CD14-positive monocyte (primary cell): Measurements from ENCODE around the gene GFRA3. TPM values are rescaled to one million over a fixed set of nuclear protein-coding genes. Genes with fewer than 3 reads are reported as not detected.

Source experiments
- DNase-seq, 3 donors: peaks; one replicate each; pipeline ENCODE4 v3.0.0-alpha.2; 2011 to 2022
- H2AFZ ChIP-seq: 2 replicates; pipeline ENCODE4 v1.6.0; 2012; ENCODE audit warnings: mild to moderate bottlenecking, low read depth, low read length, inconsistent platforms; ENCODE audit not compliant: insufficient read depth, poor library complexity, severe bottlenecking
- H3K27ac ChIP-seq, 2 donors: 1 replicate in 1 of 2; 2 replicates in 1 of 2; pipeline ENCODE4 v1.5.1; 2012 to 2013; ENCODE audit warnings: low read length in 2 of 2, control low read depth in 1 of 2, inconsistent platforms in 1 of 2, low read depth in 1 of 2, mild to moderate bottlenecking in 1 of 2
- H3K27me3 ChIP-seq, 2 donors: one replicate each; pipeline versions ENCODE4 v1.6.0 to v1.6.1; 2011 to 2013; ENCODE audit warnings: low read length in 2 of 2; ENCODE audit not compliant: control insufficient read depth in 2 of 2, insufficient read depth in 2 of 2
- H3K36me3 ChIP-seq, 2 donors: replicated peaks in 1 of 2; 1 replicate in 1 of 2; 2 replicates in 1 of 2; pipeline versions ENCODE4 v1.5.1 to v1.6.1; 2012 to 2013; ENCODE audit warnings: low read length in 2 of 2, control low read depth in 1 of 2, inconsistent platforms in 1 of 2, mild to moderate bottlenecking in 1 of 2; ENCODE audit not compliant: insufficient read depth in 2 of 2, control insufficient read depth in 1 of 2
- H3K4me1 ChIP-seq, 2 donors: 1 replicate in 1 of 2; 2 replicates in 1 of 2; pipeline versions ENCODE4 v1.5.1 to v1.6.1; 2012 to 2013; ENCODE audit warnings: low read length in 2 of 2, control low read depth in 1 of 2, inconsistent platforms in 1 of 2, mild to moderate bottlenecking in 1 of 2, moderate library complexity in 1 of 2; ENCODE audit not compliant: insufficient read depth in 2 of 2, control insufficient read depth in 1 of 2
- H3K4me2 ChIP-seq: replicated peaks from 2 replicates; pipeline ENCODE3; 2012; ENCODE audit warnings: low read length, moderate library complexity, mild to moderate bottlenecking; ENCODE audit not compliant: poor library complexity, severe bottlenecking; ENCODE audit errors: extremely low read depth
- H3K4me3 ChIP-seq, 3 experiments: fragments of 200-600 bp in 1 of 3; sonication (generic) in 1 of 3; replicated peaks in 1 of 3; 1 replicate in 2 of 3; 2 replicates in 1 of 3; pipeline ENCODE4 v1.5.1; 2011 to 2013; ENCODE audit warnings: low read length in 3 of 3, mild to moderate bottlenecking in 3 of 3, control low read depth in 2 of 3, low read depth in 2 of 3, inconsistent platforms in 1 of 3, moderate library complexity in 1 of 3
- H3K79me2 ChIP-seq: 2 replicates; pipeline ENCODE4 v1.6.0; 2012; ENCODE audit warnings: mild to moderate bottlenecking, control low read depth, inconsistent platforms, low read length, moderate library complexity; ENCODE audit not compliant: insufficient read depth
- H3K9ac ChIP-seq: 2 replicates; pipeline ENCODE4 v1.6.0; 2017; ENCODE audit warnings: low read length, mild to moderate bottlenecking; ENCODE audit not compliant: insufficient read depth, poor library complexity, severe bottlenecking
- H3K9me3 ChIP-seq, 2 donors: replicated peaks in 1 of 2; 1 replicate in 1 of 2; 2 replicates in 1 of 2; pipeline versions ENCODE4 v1.5.1 to v1.6.1; 2012 to 2013; ENCODE audit warnings: low read length in 2 of 2, control low read depth in 1 of 2; ENCODE audit not compliant: control insufficient read depth in 1 of 2, insufficient read depth in 1 of 2
- H4K20me1 ChIP-seq: 2 replicates; pipeline ENCODE4 v1.6.0; 2012; ENCODE audit warnings: mild to moderate bottlenecking, low read length, control low read depth, moderate library complexity; ENCODE audit not compliant: insufficient read depth
- H3K27ac Mint-ChIP-seq, 7 donors: one replicate each; pipeline ENCODE4 v1.8.0; 2020; ENCODE audit warnings: mild to moderate bottlenecking in 7 of 7, mixed read lengths in 7 of 7, moderate library complexity in 6 of 7, inconsistent platforms in 2 of 7
- H3K27me3 Mint-ChIP-seq, 3 donors: one replicate each; pipeline ENCODE4 v1.8.0; 2021 to 2022; ENCODE audit warnings: low read depth in 3 of 3, mild to moderate bottlenecking in 3 of 3, mixed read lengths in 3 of 3, moderate library complexity in 3 of 3, inconsistent platforms in 1 of 3
- H3K36me3 Mint-ChIP-seq, 2 donors: one replicate each; pipeline ENCODE4 v1.8.0; 2020; ENCODE audit warnings: mixed read lengths in 2 of 2, inconsistent platforms in 1 of 2, mild to moderate bottlenecking in 1 of 2
- H3K4me1 Mint-ChIP-seq: one replicate; pipeline ENCODE4 v1.8.0; 2020; ENCODE audit warnings: mild to moderate bottlenecking, mixed read lengths
- H3K4me3 Mint-ChIP-seq, 2 donors: one replicate each; pipeline ENCODE4 v1.8.0; 2020; ENCODE audit warnings: mild to moderate bottlenecking in 2 of 2, mixed read lengths in 2 of 2, moderate library complexity in 1 of 2
- H3K9me3 Mint-ChIP-seq, 7 donors: one replicate each; pipeline ENCODE4 v1.8.0; 2020 to 2022; ENCODE audit warnings: mixed read lengths in 7 of 7, mild to moderate bottlenecking in 6 of 7, moderate library complexity in 6 of 7, inconsistent platforms in 2 of 7
- WGBS: methylation state at CpG from one replicate; pipeline ENCODE4 v1.1.5; 2013; ENCODE audit warnings: missing lambda C conversion rate; ENCODE audit not compliant: insufficient coverage; 5-methylcytosine and 5-hydroxymethylcytosine counted together
- intact Hi-C, 2 donors: fragments of 100-400 bp; cut with micrococcal nuclease; formaldehyde crosslinking; loops; one replicate each; pipeline versions ENCODE4 v1.15.0 to v1.15.1; 2023
- polyA plus RNA-seq, 3 donors: library from polyadenylated mRNA; depleted of rRNA in 1 of 3; unstranded in 2 of 3; stranded (reverse) in 1 of 3; fragments of 300-500 nt in 2 of 3; fragments of >200 nt in 1 of 3; fragmentation: Illumina TruSeq in 2 of 3; gene quantifications; 1 replicate in 2 of 3; 2 replicates in 1 of 3; pipeline ENCODE4 v1.2.3, GENCODE V29; 2012 to 2021
- TF ChIP-seq, protein P1 (sequence below): fragments of 200-600 bp; IDR thresholded peaks from one replicate; pipeline ENCODE4 v1.8.0; 2022; ENCODE audit warnings: antibody characterized with exemption, mild to moderate bottlenecking

Gene GFRA3
- polyA plus RNA-seq, 3 donors = not detected

- Mint-ChIP-seq H3K4me3 (no peak overlapping the region), H3K4me1 (peaks cover 6% of the 10 kb centered on the region), H3K27ac (no peak overlapping the region), H3K27me3 (peaks cover 29 to 43% (median 32%) of the 10 kb centered on the region in 3 donors), H3K36me3 (no peaks in the 10 kb centered on the region), H3K9me3 (peaks cover 0 to 7% (median 0%) of the 10 kb centered on the region in 7 donors)
- Histone ChIP-seq H3K27ac (no peak overlapping the region), H3K4me3 (no peak overlapping the region), H3K9me3 (no peaks in the 10 kb centered on the region), H3K9ac (no peak overlapping the region), H3K79me2 (no peaks in the 10 kb centered on the region), H3K4me2 (no peak overlapping the region), H3K27me3 (peaks cover 30 to 33% of the 10 kb centered on the region in 2 donors), H4K20me1 (no peaks in the 10 kb centered on the region), H2AFZ (no peak overlapping the region), H3K36me3 (no peaks in the 10 kb centered on the region), H3K4me1 (peaks cover 0 to 7% of the 10 kb centered on the region in 2 donors)
- DNase-seq = no peak
- intact Hi-C loops = no loop called here
- TF ChIP-seq, protein P1, sequence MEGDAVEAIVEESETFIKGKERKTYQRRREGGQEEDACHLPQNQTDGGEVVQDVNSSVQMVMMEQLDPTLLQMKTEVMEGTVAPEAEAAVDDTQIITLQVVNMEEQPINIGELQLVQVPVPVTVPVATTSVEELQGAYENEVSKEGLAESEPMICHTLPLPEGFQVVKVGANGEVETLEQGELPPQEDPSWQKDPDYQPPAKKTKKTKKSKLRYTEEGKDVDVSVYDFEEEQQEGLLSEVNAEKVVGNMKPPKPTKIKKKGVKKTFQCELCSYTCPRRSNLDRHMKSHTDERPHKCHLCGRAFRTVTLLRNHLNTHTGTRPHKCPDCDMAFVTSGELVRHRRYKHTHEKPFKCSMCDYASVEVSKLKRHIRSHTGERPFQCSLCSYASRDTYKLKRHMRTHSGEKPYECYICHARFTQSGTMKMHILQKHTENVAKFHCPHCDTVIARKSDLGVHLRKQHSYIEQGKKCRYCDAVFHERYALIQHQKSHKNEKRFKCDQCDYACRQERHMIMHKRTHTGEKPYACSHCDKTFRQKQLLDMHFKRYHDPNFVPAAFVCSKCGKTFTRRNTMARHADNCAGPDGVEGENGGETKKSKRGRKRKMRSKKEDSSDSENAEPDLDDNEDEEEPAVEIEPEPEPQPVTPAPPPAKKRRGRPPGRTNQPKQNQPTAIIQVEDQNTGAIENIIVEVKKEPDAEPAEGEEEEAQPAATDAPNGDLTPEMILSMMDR = no peak
- 93% methylated on average over 4 of the region's 4 CpGs for WGBS
Observed at GRCh38 chr5:138272681-138273080, 1.7 kb downstream of the GFRA3 start.

GRCh38 chr5:138271281-138271680 lies 3.1 kb downstream of the GFRA3 start:
- 100% methylated on average over 1 of the region's 5 CpGs for WGBS
- H3K27ac ChIP-seq = no peak overlapping the region
- peaks cover 30 to 31% of the 10 kb centered on the region in 2 donors for H3K27me3 ChIP-seq
- H3K27ac Mint-ChIP-seq = no peak overlapping the region
- peaks cover 29 to 40% (median 30%) of the 10 kb centered on the region in 3 donors for H3K27me3 Mint-ChIP-seq
- H3K36me3 ChIP-seq = no peaks in the 10 kb centered on the region
- no peaks in the 10 kb centered on the region for H3K9me3 ChIP-seq
- DNase-seq = no peak
- H2AFZ ChIP-seq = no peak overlapping the region
- peaks cover 6% of the 10 kb centered on the region for H3K4me1 Mint-ChIP-seq
- no peaks in the 10 kb centered on the region for H3K36me3 Mint-ChIP-seq
- no peak overlapping the region for H3K9ac ChIP-seq
- peaks cover 0 to 7% (median 0%) of the 10 kb centered on the region in 7 donors for H3K9me3 Mint-ChIP-seq
- no peaks in the 10 kb centered on the region for H4K20me1 ChIP-seq
- no peaks in the 10 kb centered on the region for H3K79me2 ChIP-seq
- no peak overlapping the region for H3K4me2 ChIP-seq
- no peak overlapping the region for H3K4me3 ChIP-seq
- H3K4me1 ChIP-seq = peaks cover 0 to 7% of the 10 kb centered on the region in 2 donors
- intact Hi-C loops = no loop called here
- H3K4me3 Mint-ChIP-seq = no peak overlapping the region
- TF ChIP-seq, protein P1 = no peak
